ENCODE data around the gene TSPAN18.

GRCh38 chr11:44690651-44691050 is 36.1 kb upstream of the TSPAN18 start:
- TF ChIP-seq POLR2AphosphoS5 (IDR thresholded peaks at IDR 0.05; ENCODE audit: low read depth, low read length): no peak
- no peak for TF ChIP-seq POLR2A (IDR thresholded peaks at IDR 0.05; ENCODE audit: low read depth, low read length)
- TF ChIP-seq TAF1 (IDR thresholded peaks at IDR 0.05; ENCODE audit: borderline replicate concordance, low read depth, low read length): no peak
